HG03442 (cell line): ENCODE measurements around the gene KRTAP10-11.
"Not testable (repeated sequence)": the region's sequence is repeated elsewhere in the genome, so short reads cannot be mapped to it uniquely, and the experiment has no call there.

Source experiments
- ATAC-seq: cut with Tn5 transposase; IDR thresholded peaks from one replicate; pipeline ENCODE4 v1.9.1; 2021; ENCODE audit warnings: mild to moderate bottlenecking, moderate library complexity; ENCODE audit not compliant: unreplicated experiment

The KRTAP10-11 gene

DNA sequence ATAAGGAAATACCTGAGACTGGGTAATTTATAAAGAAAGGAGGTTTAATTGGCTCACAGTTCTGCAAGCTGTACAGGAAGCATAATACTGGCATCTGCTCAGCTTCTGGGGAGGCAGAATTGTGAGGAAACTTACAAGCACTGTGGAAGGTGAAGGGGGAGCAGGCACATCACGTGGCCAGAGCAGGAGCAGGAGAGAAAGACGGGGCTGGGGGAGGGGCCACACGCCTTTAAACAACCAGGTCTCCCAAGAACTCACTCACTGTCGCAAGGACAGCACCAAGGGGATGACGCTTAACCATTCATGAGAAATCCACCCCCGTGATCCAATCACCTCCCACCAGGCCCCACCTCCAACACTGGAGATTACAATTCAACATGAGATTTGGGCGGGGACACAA, 15.4 kb downstream of the KRTAP10-11 start:
- not testable (repeated sequence) for ATAC-seq

- no peak for ATAC-seq
Measured at GRCh38 chr21:44664691-44665090, 18.5 kb downstream of the KRTAP10-11 start.

DNA sequence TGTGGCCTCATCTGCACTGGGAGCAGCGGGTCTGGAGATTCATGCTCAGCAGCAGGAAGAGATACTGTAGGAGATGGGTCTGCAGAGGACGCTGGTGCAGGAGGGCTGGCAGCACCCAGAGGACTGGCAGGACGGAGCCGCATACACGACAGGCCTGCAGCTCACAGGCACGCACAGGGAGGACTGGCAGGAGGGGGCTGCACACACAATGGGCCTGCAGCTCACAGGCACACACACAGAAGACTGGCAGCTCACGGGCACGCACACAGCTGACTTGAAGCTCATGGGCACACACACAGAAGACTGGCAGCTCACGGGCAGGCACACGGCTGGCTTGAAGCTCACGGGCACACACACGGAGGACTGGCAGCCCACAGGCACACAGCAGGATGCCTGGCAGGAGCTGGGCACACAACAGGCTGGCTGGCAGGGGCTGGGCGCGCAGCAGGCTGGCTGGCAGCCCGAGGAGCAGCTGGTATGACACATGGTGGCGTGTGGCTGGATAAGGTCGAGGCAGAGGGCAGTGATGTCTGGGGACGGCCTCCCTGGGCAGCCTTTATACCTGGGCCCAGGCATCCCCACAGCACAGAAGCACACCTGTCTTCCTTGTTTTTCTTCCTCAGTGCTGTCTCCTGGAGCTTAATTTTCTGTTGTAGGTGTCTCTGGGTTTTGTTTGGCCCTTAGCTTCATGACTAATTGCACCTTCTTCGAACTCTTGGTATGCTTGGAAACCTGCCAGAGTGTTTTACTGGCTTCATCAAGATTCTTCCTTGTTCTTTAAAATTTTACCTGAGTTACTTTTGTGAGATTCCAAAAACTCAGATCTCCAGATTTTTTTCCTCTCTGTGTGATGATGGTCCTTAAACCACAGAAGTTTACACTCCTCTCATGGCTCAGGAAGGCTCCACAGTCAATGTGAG, 20.4 kb downstream of the KRTAP10-11 start, which contains the start of gene KRTAP12-2:
Gene KRTAP12-2 (minus strand): TSS at position 527 of the 920 bp plus-strand sequence. CDS start 41 bp downstream, at position 486.
- ATAC-seq, result no peak

- no peak for ATAC-seq
Measured at GRCh38 chr21:44667612-44668011, 21.4 kb downstream of the KRTAP10-11 start.

DNA sequence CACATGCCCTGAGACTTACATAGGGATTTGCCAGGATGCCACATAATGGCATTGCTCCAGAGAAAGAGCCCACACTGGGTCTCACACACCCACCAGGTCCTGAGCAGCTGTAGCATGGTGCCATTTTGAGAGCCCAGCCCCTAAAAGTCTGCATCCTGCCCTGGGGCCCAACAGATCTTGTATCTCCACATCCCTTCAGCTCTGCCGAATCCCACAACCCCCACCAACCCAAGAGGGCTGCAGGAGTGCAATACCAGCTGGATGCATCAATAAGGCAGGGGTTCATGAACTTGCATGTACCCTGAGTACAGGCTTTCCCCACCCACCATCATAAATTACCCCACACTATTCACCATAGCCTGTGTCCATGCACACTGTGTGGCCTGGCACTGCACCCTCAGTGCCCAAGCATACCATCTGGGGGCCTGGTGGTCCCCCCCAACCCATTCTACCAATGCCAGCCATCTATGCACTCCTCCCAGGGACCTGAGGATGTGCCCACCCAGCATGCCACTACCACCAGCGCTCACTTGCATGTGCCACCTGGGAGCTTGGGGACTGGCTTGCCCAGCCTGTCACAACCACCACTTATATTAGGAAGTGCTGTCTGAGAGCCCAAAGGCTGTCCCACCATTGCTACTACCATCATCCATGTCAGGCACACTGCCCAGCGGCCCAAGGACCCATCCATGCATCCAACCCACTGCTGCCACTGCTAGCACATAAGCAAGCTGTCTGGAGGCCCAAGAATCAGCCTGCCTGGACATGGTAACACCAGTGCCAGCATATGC, 24.6 kb downstream of the KRTAP10-11 start:
- ATAC-seq, result no peak

DNA sequence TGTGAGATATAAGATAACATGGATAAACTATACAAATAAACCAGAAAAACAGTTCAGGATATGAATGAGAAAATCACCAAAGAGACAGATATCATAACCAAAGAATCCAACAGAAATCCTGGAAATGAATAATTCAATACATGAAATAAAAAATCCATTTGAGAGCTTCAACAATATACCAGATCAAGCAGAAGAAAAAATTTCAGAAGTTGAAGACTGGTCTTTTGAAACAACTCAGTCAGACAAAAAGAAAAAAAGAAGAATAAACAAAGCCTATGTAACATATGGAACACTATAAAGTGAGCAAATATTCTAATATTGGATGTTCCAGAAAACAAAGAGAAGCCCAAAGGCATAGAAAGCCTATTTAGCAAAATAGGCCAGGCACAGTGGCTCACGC, 25.7 kb downstream of the KRTAP10-11 start:
- ATAC-seq, result no peak

DNA sequence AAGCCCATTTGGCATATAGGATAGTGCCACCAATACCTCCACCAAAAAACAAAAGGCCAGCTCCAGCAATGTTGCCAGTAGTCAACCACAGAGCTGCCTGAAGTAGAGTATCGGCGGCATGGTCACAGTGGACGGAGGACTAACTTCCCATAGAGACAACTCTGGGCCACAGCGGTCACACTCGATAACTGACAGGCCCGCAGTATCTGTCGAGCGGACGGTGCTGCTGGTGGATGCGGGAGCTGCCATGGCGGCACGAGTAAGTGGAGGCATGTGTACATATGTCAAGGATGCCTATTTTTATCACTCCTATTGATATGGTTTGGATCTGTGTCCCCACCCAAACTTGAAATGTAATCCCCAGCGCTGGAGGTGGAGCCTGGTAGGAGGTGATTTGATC, 31.7 kb downstream of the KRTAP10-11 start:
- ATAC-seq, result no peak

- ATAC-seq, result no peak
Measured at GRCh38 chr21:44681152-44681551, 34.9 kb downstream of the KRTAP10-11 start.

- no peak for ATAC-seq
Measured at GRCh38 chr21:44681861-44682579, 35.8 kb downstream of the KRTAP10-11 start, which contains the start of gene KRTAP12-1. Gene KRTAP12-1 (minus strand): TSS chr21:44682163. CDS start chr21:44682123, 40 bp downstream.

GRCh38 chr21:44682580-44683151, 36.5 kb downstream of the KRTAP10-11 start:
- ATAC-seq, result no peak

DNA sequence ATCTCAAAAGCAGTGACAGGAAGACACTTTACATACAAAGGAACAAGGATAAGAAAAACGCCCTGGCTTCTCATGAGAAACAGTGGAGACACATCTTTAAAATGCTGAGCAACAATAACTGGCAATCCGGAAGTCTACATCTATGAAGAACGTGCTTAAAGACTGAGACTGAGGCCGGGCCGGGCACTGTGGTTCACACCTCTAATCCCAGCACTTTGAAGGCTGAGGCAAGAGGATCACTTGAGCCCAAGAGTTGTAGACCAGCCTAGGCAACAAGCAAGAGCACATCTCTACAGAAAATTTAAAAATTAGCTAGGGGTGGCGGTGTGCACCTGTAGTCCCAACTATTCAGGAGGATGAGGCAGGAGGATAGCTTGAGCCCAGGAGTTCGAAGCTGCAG, 37.9 kb downstream of the KRTAP10-11 start:
- ATAC-seq, result no peak

GRCh38 chr21:44684483-44684882, 38.3 kb downstream of the KRTAP10-11 start:
- no peak for ATAC-seq

GRCh38 chr21:44685050-44685449, 38.8 kb downstream of the KRTAP10-11 start:
- not testable (repeated sequence) for ATAC-seq

- ATAC-seq, result no peak
Measured at GRCh38 chr21:44686000-44686781, 40.0 kb downstream of the KRTAP10-11 start.

GRCh38 chr21:44686843-44687561, 40.8 kb downstream of the KRTAP10-11 start:
- no peak for ATAC-seq

DNA sequence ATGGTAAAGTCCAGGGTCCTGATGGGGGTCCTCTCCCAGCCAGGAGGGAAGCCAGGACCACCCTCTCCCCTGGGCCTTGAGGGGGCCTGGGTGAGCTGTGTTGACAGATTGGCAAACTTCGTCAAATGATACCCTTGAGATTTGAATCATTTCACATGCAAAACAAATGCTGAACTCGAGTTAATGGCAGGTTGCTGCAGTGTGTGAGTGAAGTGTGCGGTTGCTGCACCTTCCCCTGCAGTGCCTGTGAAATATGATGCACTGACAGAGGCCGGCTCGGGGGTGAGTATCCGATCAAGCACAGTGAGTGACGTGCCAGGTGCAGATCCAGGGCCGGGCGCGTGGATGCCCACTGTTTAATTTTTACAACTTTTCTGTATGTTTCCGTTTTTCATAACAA, 41.5 kb downstream of the KRTAP10-11 start:
- ATAC-seq, result no peak

- ATAC-seq, result not testable (repeated sequence)
Measured at GRCh38 chr21:44689740-44690139, 43.5 kb downstream of the KRTAP10-11 start.

DNA sequence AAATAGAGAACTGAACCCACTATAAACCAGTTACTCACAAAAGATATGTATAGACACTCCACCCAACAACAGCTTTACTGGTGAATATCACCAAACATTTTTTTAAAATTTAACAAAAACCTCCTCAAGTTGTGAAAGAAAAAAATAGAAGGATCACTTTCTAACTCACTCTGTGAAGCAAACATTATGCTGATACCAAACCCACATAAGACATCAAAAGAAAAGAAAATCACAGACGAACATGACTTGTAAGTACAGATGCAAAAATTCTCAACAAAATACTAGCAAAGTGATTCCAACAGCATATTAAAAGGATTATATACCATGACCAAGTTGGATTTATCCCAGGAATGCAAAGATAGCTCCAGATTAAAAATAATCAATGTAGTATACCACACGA, 45.5 kb downstream of the KRTAP10-11 start:
- no peak for ATAC-seq
